H9 (cell line): ENCODE measurements around the gene RYR1. TPM values are rescaled to one million over a fixed set of nuclear protein-coding genes. Genes with fewer than 3 reads are reported as not detected.

Experiments
- DNase-seq: peaks from one replicate; pipeline ENCODE4 v3.0.0-alpha.2; 2017
- H2AFZ ChIP-seq: one replicate; pipeline ENCODE4 v1.6.1; 2013; ENCODE audit warnings: mild to moderate bottlenecking, low read length, control low read depth, moderate library complexity
- H2AK5ac ChIP-seq: 2 replicates; pipeline ENCODE4 v1.6.1; 2013; ENCODE audit warnings: low read length, control low read depth, mixed read lengths; ENCODE audit not compliant: insufficient read length
- H2BK120ac ChIP-seq: one replicate; pipeline ENCODE4 v1.6.1; 2013; ENCODE audit warnings: low read depth, mild to moderate bottlenecking, low read length, control low read depth, inconsistent platforms; ENCODE audit not compliant: poor library complexity, severe bottlenecking
- H2BK12ac ChIP-seq: 2 replicates; pipeline ENCODE4 v1.6.1; 2013; ENCODE audit warnings: low read length, control low read depth, mixed read lengths, low read depth; ENCODE audit not compliant: insufficient read length
- H2BK15ac ChIP-seq: 2 replicates; pipeline ENCODE4 v1.6.1; 2013; ENCODE audit warnings: low read depth, low read length, control low read depth
- H2BK20ac ChIP-seq: one replicate; pipeline ENCODE4 v1.6.1; 2013; ENCODE audit warnings: low read depth, mild to moderate bottlenecking, low read length, control low read depth, inconsistent platforms; ENCODE audit not compliant: poor library complexity, severe bottlenecking
- H2BK5ac ChIP-seq: 2 replicates; pipeline ENCODE4 v1.6.1; 2013; ENCODE audit warnings: low read length, control low read depth, mixed read lengths; ENCODE audit not compliant: insufficient read length
- H3K14ac ChIP-seq: 2 replicates; pipeline ENCODE4 v1.6.1; 2013; ENCODE audit warnings: low read length, control low read depth; ENCODE audit not compliant: insufficient read depth
- H3K18ac ChIP-seq: 2 replicates; pipeline ENCODE4 v1.6.1; 2013; ENCODE audit warnings: low read depth, mild to moderate bottlenecking, mixed read lengths, low read length, control low read depth; ENCODE audit not compliant: insufficient read length
- H3K23ac ChIP-seq: 2 replicates; pipeline ENCODE4 v1.6.1; 2013; ENCODE audit warnings: low read length, control low read depth, mixed read lengths, low read depth; ENCODE audit not compliant: insufficient read length
- H3K23me2 ChIP-seq: 2 replicates; pipeline ENCODE4 v1.6.1; 2013; ENCODE audit warnings: low read depth, mild to moderate bottlenecking, mixed read lengths, low read length, control low read depth; ENCODE audit not compliant: insufficient read length, poor library complexity, severe bottlenecking
- H3K27ac ChIP-seq: 2 replicates; pipeline ENCODE4 v1.5.1; 2013; ENCODE audit warnings: low read length, control low read depth, mixed read lengths, low read depth; ENCODE audit not compliant: insufficient read length
- H3K27me3 ChIP-seq: 2 replicates; pipeline ENCODE4 v1.6.1; 2013; ENCODE audit warnings: low read length, control low read depth, inconsistent platforms; ENCODE audit not compliant: insufficient read depth
- H3K4ac ChIP-seq: 2 replicates; pipeline ENCODE4 v1.6.1; 2013; ENCODE audit warnings: low read depth, mild to moderate bottlenecking, control low read depth, inconsistent platforms, low read length, moderate library complexity
- H3K4me1 ChIP-seq: 2 replicates; pipeline ENCODE4 v1.6.1; 2013; ENCODE audit warnings: low read length, control low read depth, inconsistent platforms; ENCODE audit not compliant: insufficient read depth
- H3K4me2 ChIP-seq: 2 replicates; pipeline ENCODE4 v1.6.1; 2013; ENCODE audit warnings: low read length, control low read depth, mixed read lengths; ENCODE audit not compliant: insufficient read length, insufficient read depth
- H3K56ac ChIP-seq: 2 replicates; pipeline ENCODE4 v1.6.1; 2013; ENCODE audit warnings: low read depth, mild to moderate bottlenecking, mixed read lengths, low read length, control low read depth; ENCODE audit not compliant: insufficient read length
- H3K79me1 ChIP-seq: 2 replicates; pipeline ENCODE4 v1.6.1; 2013; ENCODE audit warnings: low read depth, mild to moderate bottlenecking, moderate library complexity, low read length, control low read depth, inconsistent platforms; ENCODE audit not compliant: insufficient read depth, poor library complexity, severe bottlenecking
- H3K79me2 ChIP-seq: 2 replicates; pipeline ENCODE4 v1.6.1; 2013; ENCODE audit warnings: low read length, control low read depth, inconsistent platforms; ENCODE audit not compliant: insufficient read depth
- H3K9ac ChIP-seq: 2 replicates; pipeline ENCODE4 v1.6.1; 2013; ENCODE audit warnings: low read length, control low read depth, mixed read lengths; ENCODE audit not compliant: insufficient read length; ENCODE audit errors: extremely low read depth
- H3K9me3 ChIP-seq: one replicate; pipeline ENCODE4 v1.6.1; 2013; ENCODE audit warnings: low read depth, low read length, inconsistent platforms; ENCODE audit not compliant: control insufficient read depth
- H3T11ph ChIP-seq: one replicate; pipeline ENCODE4 v1.6.1; 2013; ENCODE audit warnings: mild to moderate bottlenecking, low read length, control low read depth, inconsistent platforms
- H4K20me1 ChIP-seq: one replicate; pipeline ENCODE4 v1.6.1; 2013; ENCODE audit not compliant: control insufficient read depth, insufficient read length, insufficient read depth
- H4K5ac ChIP-seq: 2 replicates; pipeline ENCODE4 v1.6.1; 2013; ENCODE audit warnings: low read depth, mild to moderate bottlenecking, mixed read lengths, low read length, control low read depth; ENCODE audit not compliant: insufficient read length
- H4K8ac ChIP-seq: replicated peaks from 2 replicates; pipeline ENCODE4 v1.6.1; 2013; ENCODE audit warnings: low read length, control low read depth, mixed read lengths, low read depth; ENCODE audit not compliant: insufficient read length
- H4K91ac ChIP-seq: 2 replicates; pipeline ENCODE4 v1.6.1; 2013; ENCODE audit warnings: low read depth, mild to moderate bottlenecking, moderate library complexity, mixed read lengths, low read length, control low read depth; ENCODE audit not compliant: insufficient read length
- H3K27ac Mint-ChIP-seq, 3 experiments: 2 replicates in 2 of 3; 3 replicates in 1 of 3; pipeline ENCODE4 v1.8.0; 2020 to 2021; ENCODE audit warnings: mixed read lengths in 3 of 3, mild to moderate bottlenecking in 1 of 3, moderate library complexity in 1 of 3
- H3K27me3 Mint-ChIP-seq: 2 replicates; pipeline ENCODE4 v1.8.0; 2021; ENCODE audit warnings: low read depth, mild to moderate bottlenecking, moderate library complexity, mixed read lengths
- H3K36me3 Mint-ChIP-seq, 3 experiments: 2 replicates in 2 of 3; 3 replicates in 1 of 3; pipeline ENCODE4 v1.8.0; 2020 to 2021; ENCODE audit warnings: low read depth in 3 of 3, mixed read lengths in 3 of 3; ENCODE audit not compliant: insufficient read depth in 1 of 3
- H3K4me1 Mint-ChIP-seq, 2 experiments: 2 replicates each; pipeline ENCODE4 v1.8.0; 2020; ENCODE audit warnings: mixed read lengths in 2 of 2
- H3K4me3 Mint-ChIP-seq, 2 experiments: 2 replicates in 1 of 2; 3 replicates in 1 of 2; pipeline ENCODE4 v1.8.0; 2020 to 2021; ENCODE audit warnings: mild to moderate bottlenecking in 2 of 2, mixed read lengths in 2 of 2, moderate library complexity in 1 of 2
- H3K9me3 Mint-ChIP-seq, 2 experiments: 2 replicates in 1 of 2; 3 replicates in 1 of 2; pipeline ENCODE4 v1.8.0; 2020; ENCODE audit warnings: mild to moderate bottlenecking in 2 of 2, mixed read lengths in 2 of 2, moderate library complexity in 1 of 2
- CTCF ChIP-seq: fragments of 200-600 bp; sonication (generic); conservative IDR thresholded peaks from 3 replicates; pipeline ENCODE4 v1.8.0; 2021; ENCODE audit warnings: antibody characterized with exemption, mild to moderate bottlenecking
- WGBS: extraction: QIAGEN DNeasy Blood & Tissue Kit; methylation state at CpG from one replicate; pipeline ENCODE4 v1.1.7; 2013; ENCODE audit warnings: missing lambda C conversion rate, low lambda C conversion rate, mixed read lengths; ENCODE audit not compliant: insufficient read length; ENCODE audit errors: extremely low coverage; 5-methylcytosine and 5-hydroxymethylcytosine counted together
- total RNA-seq: library from RNA; stranded (reverse); gene quantifications from 2 replicates; pipeline ENCODE4 v1.2.1, GENCODE V29; 2021

RYR1 gene
- total RNA-seq, 1 experiment from 2014 or later = 8.9 TPM

GRCh38 chr19:38482496-38482895, 49.0 kb downstream of the RYR1 start:
- no peaks in the 10 kb centered on the region for H3K9me3 ChIP-seq
- Mint-ChIP-seq H3K27ac (no peak overlapping the region), H3K4me3 (no peak overlapping the region), H3K27me3 (no peaks in the 10 kb centered on the region), H3K4me1 (no peaks in the 10 kb centered on the region), H3K36me3 (peaks cover 37 to 42% (median 38%) of the 10 kb centered on the region in 3 experiments), H3K9me3 (peaks cover 0 to 2% of the 10 kb centered on the region in 2 experiments; a peak in 1 of 5 replicates)
- no peak overlapping the region for H3T11ph ChIP-seq
- no peak overlapping the region for H3K9ac ChIP-seq
- no peak overlapping the region for H3K27ac ChIP-seq
- no peak overlapping the region for H4K91ac ChIP-seq
- no peaks in the 10 kb centered on the region for H4K20me1 ChIP-seq
- no peaks in the 10 kb centered on the region for H3K79me1 ChIP-seq
- no peaks in the 10 kb centered on the region for H3K79me2 ChIP-seq
- H3K14ac ChIP-seq = no peak overlapping the region
- no CpG with 5 or more reads among the region's 8 CpGs for WGBS
- no peak overlapping the region for H3K4me2 ChIP-seq
- H3K56ac ChIP-seq = no peak overlapping the region
- no peak overlapping the region for H2AK5ac ChIP-seq
- no peaks in the 10 kb centered on the region for H3K23me2 ChIP-seq
- H4K8ac ChIP-seq = no peak overlapping the region
- H2BK12ac ChIP-seq = no peak overlapping the region
- no peaks in the 10 kb centered on the region for H3K27me3 ChIP-seq
- no peak overlapping the region for H3K18ac ChIP-seq
- no peak for DNase-seq
- no peak overlapping the region for H2AFZ ChIP-seq
- no peak overlapping the region for H3K4ac ChIP-seq
- H2BK120ac ChIP-seq = no peak overlapping the region
- no peak overlapping the region for H2BK20ac ChIP-seq
- H2BK15ac ChIP-seq = no peak overlapping the region
- no peak overlapping the region for H4K5ac ChIP-seq
- H3K23ac ChIP-seq = no peak overlapping the region
- H2BK5ac ChIP-seq = no peak overlapping the region
- no peak for TF ChIP-seq CTCF
- H3K4me1 ChIP-seq = no peaks in the 10 kb centered on the region
